ENCODE measurements around the gene CPNE2.

The CPNE2 gene

DNA sequence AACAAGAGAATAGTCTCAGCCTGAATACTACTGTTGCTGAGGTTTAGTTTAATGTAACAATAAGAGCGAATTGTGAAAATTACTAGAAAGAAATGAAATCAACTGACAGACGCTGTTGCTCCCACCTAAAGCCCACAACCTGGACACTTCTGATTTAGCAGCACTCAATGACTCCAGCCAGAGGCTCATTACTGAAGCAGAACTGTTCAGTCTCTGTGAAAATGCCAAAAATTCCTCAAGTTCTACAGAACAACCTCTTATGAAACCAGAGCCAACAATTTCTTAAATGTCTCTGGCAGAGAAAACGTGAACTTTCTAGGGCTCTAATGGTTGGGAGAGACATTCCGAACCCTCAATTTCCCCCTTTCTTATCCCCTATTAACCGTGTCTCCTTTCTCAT, 83.5 kb downstream of the CPNE2 start:
- Histone ChIP-seq H3K27ac (ENCODE audit: low read depth, low read length) (no peak overlapping the region), H3K79me2 (ENCODE audit: control insufficient read depth, insufficient read depth, low read length) (no peaks in the 10 kb centered on the region), H2BK15ac (replicated peaks; ENCODE audit: low read depth) (no peak overlapping the region), H3K36me3 (ENCODE audit: control insufficient read depth, insufficient read depth, low read length) (peaks cover 4% of the 10 kb centered on the region), H3K9ac (ENCODE audit: low read length) (no peak overlapping the region), H3K79me1 (ENCODE audit: low read length) (peaks cover 4% of the 10 kb centered on the region), H3K56ac (ENCODE audit: low read length) (no peak overlapping the region), H4K5ac (ENCODE audit: low read length) (no peak overlapping the region), H2AK5ac (ENCODE audit: low read length) (no peak overlapping the region), H3K4me1 (ENCODE audit: control insufficient read depth, low read depth, low read length) (no peaks in the 10 kb centered on the region), H2BK5ac (ENCODE audit: low read length) (no peak overlapping the region), H3K18ac (ENCODE audit: low read length) (no peak overlapping the region), H2BK120ac (ENCODE audit: low read depth, low read length) (no peak overlapping the region), H3K27me3 (ENCODE audit: insufficient read depth, low read length, poor library complexity) (no peaks in the 10 kb centered on the region), H3K23ac (ENCODE audit: low read length) (no peak overlapping the region), H3K4ac (ENCODE audit: low read depth, low read length) (no peak overlapping the region), H3K4me2 (ENCODE audit: low read length) (no peak overlapping the region), H3K4me3 (ENCODE audit: low read length) (no peak overlapping the region), H4K8ac (ENCODE audit: low read depth, low read length) (no peak overlapping the region)
- no CpG with 5 or more reads among the region's 5 CpGs for WGBS (ENCODE audit: extremely low coverage, insufficient coverage, low lambda C conversion rate)
- DNase-seq = no peak

DNA sequence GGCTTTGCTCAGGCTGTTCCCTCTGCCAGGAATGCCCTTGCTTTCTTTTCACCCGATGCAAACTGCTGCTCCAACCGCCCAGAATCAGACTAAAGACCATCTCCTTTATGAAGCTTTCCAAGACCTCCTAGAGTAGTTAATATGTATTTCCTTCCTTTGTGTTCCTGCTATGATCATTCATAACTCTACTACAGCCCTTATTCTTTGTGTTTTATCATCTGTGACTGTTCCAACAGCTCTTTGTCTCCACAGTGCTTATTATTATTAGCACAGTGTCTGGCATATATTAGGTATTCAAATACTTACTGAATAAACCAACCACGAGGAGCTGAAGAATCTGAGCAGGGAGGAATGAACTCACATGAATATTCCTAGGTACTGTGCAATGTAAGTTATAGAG, 85.8 kb downstream of the CPNE2 start:
- Histone ChIP-seq H3K4ac (ENCODE audit: low read depth, low read length) (no peak overlapping the region), H3K27ac (ENCODE audit: low read depth, low read length) (no peak overlapping the region), H3K56ac (ENCODE audit: low read length) (no peak overlapping the region), H3K27me3 (ENCODE audit: insufficient read depth, low read length, poor library complexity) (no peaks in the 10 kb centered on the region), H3K23ac (ENCODE audit: low read length) (no peak overlapping the region), H2BK120ac (ENCODE audit: low read depth, low read length) (no peak overlapping the region), H3K18ac (ENCODE audit: low read length) (no peak overlapping the region), H3K36me3 (ENCODE audit: control insufficient read depth, insufficient read depth, low read length) (no peaks in the 10 kb centered on the region), H4K5ac (ENCODE audit: low read length) (no peak overlapping the region), H2AK5ac (ENCODE audit: low read length) (no peak overlapping the region), H3K9ac (ENCODE audit: low read length) (no peak overlapping the region), H3K4me3 (ENCODE audit: low read length) (no peak overlapping the region), H3K4me1 (ENCODE audit: control insufficient read depth, low read depth, low read length) (no peaks in the 10 kb centered on the region), H3K79me1 (ENCODE audit: low read length) (peaks cover 7% of the 10 kb centered on the region), H2BK5ac (ENCODE audit: low read length) (no peak overlapping the region), H4K8ac (ENCODE audit: low read depth, low read length) (no peak overlapping the region), H2BK15ac (replicated peaks; ENCODE audit: low read depth) (no peak overlapping the region), H3K79me2 (ENCODE audit: control insufficient read depth, insufficient read depth, low read length) (peaks cover 9% of the 10 kb centered on the region), H3K4me2 (ENCODE audit: low read length) (no peak overlapping the region)
- WGBS (ENCODE audit: extremely low coverage, insufficient coverage, low lambda C conversion rate) = no CpG with 5 or more reads among the region's 3 CpGs
- DNase-seq = no peak

- Histone ChIP-seq H3K9ac (ENCODE audit: low read length) (no peak overlapping the region), H3K56ac (ENCODE audit: low read length) (no peak overlapping the region), H3K4ac (ENCODE audit: low read depth, low read length) (no peak overlapping the region), H3K36me3 (ENCODE audit: control insufficient read depth, insufficient read depth, low read length) (no peaks in the 10 kb centered on the region), H3K4me1 (ENCODE audit: control insufficient read depth, low read depth, low read length) (no peaks in the 10 kb centered on the region), H2BK5ac (ENCODE audit: low read length) (no peak overlapping the region), H2BK120ac (ENCODE audit: low read depth, low read length) (no peak overlapping the region), H4K8ac (ENCODE audit: low read depth, low read length) (no peak overlapping the region), H2BK15ac (replicated peaks; ENCODE audit: low read depth) (no peak overlapping the region), H2AK5ac (ENCODE audit: low read length) (no peak overlapping the region), H3K23ac (ENCODE audit: low read length) (no peak overlapping the region), H3K18ac (ENCODE audit: low read length) (no peak overlapping the region), H3K79me1 (ENCODE audit: low read length) (peaks cover 9% of the 10 kb centered on the region), H3K4me2 (ENCODE audit: low read length) (no peak overlapping the region), H3K79me2 (ENCODE audit: control insufficient read depth, insufficient read depth, low read length) (peaks cover 12% of the 10 kb centered on the region), H3K27ac (ENCODE audit: low read depth, low read length) (no peak overlapping the region), H4K5ac (ENCODE audit: low read length) (no peak overlapping the region), H3K4me3 (ENCODE audit: low read length) (no peak overlapping the region), H3K27me3 (ENCODE audit: insufficient read depth, low read length, poor library complexity) (no peaks in the 10 kb centered on the region)
- no CpG with 5 or more reads among the region's 4 CpGs for WGBS (ENCODE audit: extremely low coverage, insufficient coverage, low lambda C conversion rate)
- DNase-seq = peak; percentile 82
Measured at GRCh38 chr16:57178793-57179212, 86.4 kb downstream of the CPNE2 start.

DNA sequence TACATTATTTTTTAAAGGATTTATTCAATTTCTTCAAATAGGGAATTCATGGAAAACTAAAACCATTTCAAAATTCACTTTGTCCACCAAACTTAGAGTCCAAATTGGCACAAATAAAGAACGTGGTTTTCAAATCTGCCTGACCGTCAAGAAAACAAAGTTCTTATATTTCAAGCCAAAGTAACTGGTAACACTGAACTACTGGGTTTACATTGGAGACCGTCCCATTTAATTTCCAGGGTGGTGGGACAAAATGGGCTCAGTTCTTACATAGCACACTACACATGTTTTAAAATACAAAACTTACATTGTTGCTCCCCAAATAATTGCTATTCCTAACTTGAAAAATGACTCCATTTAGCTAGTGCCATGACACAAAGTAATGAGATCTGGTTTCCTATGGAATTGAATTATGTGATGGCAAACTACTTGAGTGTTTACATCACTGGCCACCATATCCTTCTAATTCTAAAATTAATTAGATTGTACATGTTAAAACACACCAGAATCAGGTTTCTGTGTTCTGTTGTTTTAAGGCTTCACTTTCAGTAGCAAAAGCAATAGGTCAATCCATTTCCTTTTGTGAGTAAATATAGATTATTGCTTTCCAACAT, 86.9 kb downstream of the CPNE2 start:
- H3K36me3 ChIP-seq (ENCODE audit: control insufficient read depth, insufficient read depth, low read length) = no peaks in the 10 kb centered on the region
- H3K79me1 ChIP-seq (ENCODE audit: low read length) = peaks cover 9% of the 10 kb centered on the region
- no peak overlapping the region for H2AK5ac ChIP-seq (ENCODE audit: low read length)
- H3K18ac ChIP-seq (ENCODE audit: low read length) = no peak overlapping the region
- H3K79me2 ChIP-seq (ENCODE audit: control insufficient read depth, insufficient read depth, low read length) = peaks cover 12% of the 10 kb centered on the region
- H3K9ac ChIP-seq (ENCODE audit: low read length) = no peak overlapping the region
- H3K56ac ChIP-seq (ENCODE audit: low read length) = no peak overlapping the region
- no peak overlapping the region for H3K23ac ChIP-seq (ENCODE audit: low read length)
- no peak overlapping the region for H2BK120ac ChIP-seq (ENCODE audit: low read depth, low read length)
- H4K8ac ChIP-seq (ENCODE audit: low read depth, low read length) = no peak overlapping the region
- H3K4me2 ChIP-seq (ENCODE audit: low read length) = no peak overlapping the region
- no peak overlapping the region for H4K5ac ChIP-seq (ENCODE audit: low read length)
- H2BK5ac ChIP-seq (ENCODE audit: low read length) = no peak overlapping the region
- no peak overlapping the region for H3K4ac ChIP-seq (ENCODE audit: low read depth, low read length)
- WGBS (ENCODE audit: extremely low coverage, insufficient coverage, low lambda C conversion rate) = no CpG with 5 or more reads among the region's 3 CpGs
- DNase-seq = no peak
- H3K4me1 ChIP-seq (ENCODE audit: control insufficient read depth, low read depth, low read length) = no peaks in the 10 kb centered on the region
- H2BK15ac ChIP-seq (replicated peaks; ENCODE audit: low read depth) = no peak overlapping the region
- H3K27ac ChIP-seq (ENCODE audit: low read depth, low read length) = no peak overlapping the region
- no peak overlapping the region for H3K4me3 ChIP-seq (ENCODE audit: low read length)
- H3K27me3 ChIP-seq (ENCODE audit: insufficient read depth, low read length, poor library complexity) = no peaks in the 10 kb centered on the region

GRCh38 chr16:57184113-57184512, 91.7 kb downstream of the CPNE2 start:
- no peak overlapping the region for H3K23ac ChIP-seq (ENCODE audit: low read length)
- H4K5ac ChIP-seq (ENCODE audit: low read length) = no peak overlapping the region
- peaks cover 35% of the 10 kb centered on the region for H3K79me2 ChIP-seq (ENCODE audit: control insufficient read depth, insufficient read depth, low read length)
- peaks cover 5% of the 10 kb centered on the region for H3K4me1 ChIP-seq (ENCODE audit: control insufficient read depth, low read depth, low read length)
- H3K27ac ChIP-seq (ENCODE audit: low read depth, low read length) = no peak overlapping the region
- no peak overlapping the region for H3K9ac ChIP-seq (ENCODE audit: low read length)
- WGBS (ENCODE audit: extremely low coverage, insufficient coverage, low lambda C conversion rate) = 100% methylated on average over 2 of the region's 4 CpGs
- no peak overlapping the region for H2AK5ac ChIP-seq (ENCODE audit: low read length)
- no peak overlapping the region for H3K4me2 ChIP-seq (ENCODE audit: low read length)
- no peak overlapping the region for H3K18ac ChIP-seq (ENCODE audit: low read length)
- H4K8ac ChIP-seq (ENCODE audit: low read depth, low read length) = no peak overlapping the region
- H3K4me3 ChIP-seq (ENCODE audit: low read length) = no peak overlapping the region
- H3K79me1 ChIP-seq (ENCODE audit: low read length) = peaks cover 19% of the 10 kb centered on the region
- H2BK120ac ChIP-seq (ENCODE audit: low read depth, low read length) = no peak overlapping the region
- no peak overlapping the region for H3K56ac ChIP-seq (ENCODE audit: low read length)
- no peak overlapping the region for H2BK5ac ChIP-seq (ENCODE audit: low read length)
- no peak overlapping the region for H2BK15ac ChIP-seq (replicated peaks; ENCODE audit: low read depth)
- H3K27me3 ChIP-seq (ENCODE audit: insufficient read depth, low read length, poor library complexity) = no peaks in the 10 kb centered on the region
- DNase-seq = no peak
- no peaks in the 10 kb centered on the region for H3K36me3 ChIP-seq (ENCODE audit: control insufficient read depth, insufficient read depth, low read length)
- H3K4ac ChIP-seq (ENCODE audit: low read depth, low read length) = no peak overlapping the region

GRCh38 chr16:57184887-57185445, 92.6 kb downstream of the CPNE2 start:
- Histone ChIP-seq H2AK5ac (ENCODE audit: low read length) (no peak overlapping the region), H3K79me1 (ENCODE audit: low read length) (peaks cover 19% of the 10 kb centered on the region), H3K4ac (ENCODE audit: low read depth, low read length) (peak overlapping the region; percentile 93), H4K8ac (ENCODE audit: low read depth, low read length) (no peak overlapping the region), H3K79me2 (ENCODE audit: control insufficient read depth, insufficient read depth, low read length) (peaks cover 41% of the 10 kb centered on the region), H3K56ac (ENCODE audit: low read length) (peak overlapping the region; percentile 99), H3K9ac (ENCODE audit: low read length) (peak overlapping the region; percentile 96), H3K27me3 (ENCODE audit: insufficient read depth, low read length, poor library complexity) (no peaks in the 10 kb centered on the region), H3K4me3 (ENCODE audit: low read length) (peak overlapping the region; percentile 98), H3K36me3 (ENCODE audit: control insufficient read depth, insufficient read depth, low read length) (no peaks in the 10 kb centered on the region), H3K4me1 (ENCODE audit: control insufficient read depth, low read depth, low read length) (peaks cover 5% of the 10 kb centered on the region), H2BK15ac (replicated peaks; ENCODE audit: low read depth) (no peak overlapping the region), H2BK5ac (ENCODE audit: low read length) (no peak overlapping the region), H3K23ac (ENCODE audit: low read length) (no peak overlapping the region), H3K27ac (ENCODE audit: low read depth, low read length) (no peak overlapping the region), H4K5ac (ENCODE audit: low read length) (no peak overlapping the region), H2BK120ac (ENCODE audit: low read depth, low read length) (no peak overlapping the region), H3K18ac (ENCODE audit: low read length) (no peak overlapping the region), H3K4me2 (ENCODE audit: low read length) (peak overlapping the region; percentile 99)
- peak; percentile 11 for DNase-seq
- WGBS (ENCODE audit: extremely low coverage, insufficient coverage, low lambda C conversion rate) = no CpG with 5 or more reads among the region's 15 CpGs

All from mesendoderm (in vitro differentiated cells).